Neural cell (in vitro differentiated cells): ENCODE data around the gene ANKLE1. TPM values are rescaled to one million over a fixed set of nuclear protein-coding genes. Genes with fewer than 3 reads are reported as not detected.

Experiments used
- H2AFZ ChIP-seq: fragments of 200-600, 300-800 bp; sonication (generic), shearing (Covaris generic); 2 replicates; pipeline ENCODE4 v1.6.0; 2014; ENCODE audit warnings: low read depth, mild to moderate bottlenecking, antibody characterized with exemption, low read length, moderate library complexity
- H3F3A ChIP-seq: fragments of 200-600 bp; shearing (Covaris generic); 2 replicates; pipeline ENCODE4 v1.6.1; 2016; ENCODE audit warnings: mild to moderate bottlenecking, moderate library complexity, mixed read lengths, antibody characterized with exemption, low read length; ENCODE audit not compliant: insufficient read depth, poor library complexity, severe bottlenecking
- H3K27ac ChIP-seq: fragments of 200-600, 300-800 bp; sonication (generic), shearing (Covaris generic); 2 replicates; pipeline ENCODE4 v1.5.1; 2014; ENCODE audit warnings: mild to moderate bottlenecking, low read length, moderate library complexity
- H3K27me3 ChIP-seq: fragments of 300-800, 200-600 bp; sonication (generic), shearing (Covaris generic); 2 replicates; pipeline ENCODE4 v1.6.0; 2014; ENCODE audit warnings: mild to moderate bottlenecking, low read depth, low read length, moderate library complexity; ENCODE audit not compliant: insufficient read depth
- H3K36me3 ChIP-seq: fragments of 300-800, 200-600 bp; sonication (generic), shearing (Covaris generic); 2 replicates; pipeline ENCODE4 v1.5.1; 2014; ENCODE audit warnings: mild to moderate bottlenecking, antibody characterized with exemption, low read length, moderate library complexity; ENCODE audit not compliant: insufficient read depth
- H3K4me2 ChIP-seq: fragments of 300-800, 200-600 bp; sonication (generic), shearing (Covaris generic); 2 replicates; pipeline ENCODE4 v1.6.0; 2014; ENCODE audit warnings: mild to moderate bottlenecking, low read length
- H3K4me3 ChIP-seq: fragments of 300-800, 200-600 bp; sonication (generic), shearing (Covaris generic); 2 replicates; pipeline ENCODE4 v1.5.1; 2014; ENCODE audit warnings: mild to moderate bottlenecking, low read length, moderate library complexity
- H3K79me2 ChIP-seq: fragments of 200-600 bp; shearing (Covaris generic); replicated peaks from 2 replicates; pipeline ENCODE4 v1.6.0; 2014; ENCODE audit warnings: mild to moderate bottlenecking, low read length, moderate library complexity; ENCODE audit not compliant: insufficient read depth
- H3K9ac ChIP-seq: fragments of 300-800, 200-600 bp; sonication (generic), shearing (Covaris generic); 2 replicates; pipeline ENCODE4 v1.6.1; 2016; ENCODE audit warnings: mild to moderate bottlenecking, low read length, mixed read lengths
- H3K9me2 ChIP-seq: fragments of 200-600 bp; shearing (Covaris generic); 2 replicates; pipeline ENCODE4 v1.6.1; 2016; ENCODE audit warnings: mild to moderate bottlenecking, low read length, mixed read lengths; ENCODE audit not compliant: insufficient read depth
- H3K9me3 ChIP-seq: fragments of 200-600, 300-800 bp; sonication (generic), shearing (Covaris generic); 2 replicates; pipeline ENCODE4 v1.6.1; 2016; ENCODE audit warnings: mild to moderate bottlenecking, mixed run types, low read length, moderate library complexity, mixed read lengths
- H4K20me1 ChIP-seq: fragments of 200-600 bp; shearing (Covaris generic); 2 replicates; pipeline ENCODE4 v1.6.1; 2016; ENCODE audit warnings: mild to moderate bottlenecking, mixed run types; ENCODE audit not compliant: insufficient read depth
- EP300 ChIP-seq: fragments of 450-650 bp; conservative IDR thresholded peaks from 2 replicates; pipeline ENCODE4 v1.6.1; 2014; ENCODE audit warnings: antibody characterized with exemption, mild to moderate bottlenecking, moderate library complexity; ENCODE audit not compliant: poor library complexity, severe bottlenecking
- EZH2 ChIP-seq: fragments of 200-600, 300-800 bp; shearing (Covaris generic), sonication (generic); IDR thresholded peaks from 2 replicates; pipeline ENCODE4 v1.6.1; 2014; ENCODE audit warnings: antibody characterized with exemption, low read length, borderline replicate concordance, mild to moderate bottlenecking; ENCODE audit not compliant: insufficient read depth, poor library complexity, severe bottlenecking
- MXI1 ChIP-seq: fragments of 450-650 bp; conservative IDR thresholded peaks from 2 replicates; pipeline ENCODE4 v1.6.1; 2014; ENCODE audit warnings: antibody characterized with exemption, mild to moderate bottlenecking; ENCODE audit not compliant: poor library complexity, severe bottlenecking
- POLR2AphosphoS5 ChIP-seq: IDR thresholded peaks from 2 replicates; pipeline ENCODE4 v1.6.1; 2012
- RAD21 ChIP-seq: fragments of 450-650 bp; conservative IDR thresholded peaks from 2 replicates; pipeline ENCODE4 v1.6.1; 2014; ENCODE audit warnings: antibody characterized with exemption, mild to moderate bottlenecking, moderate library complexity
- SMC3 ChIP-seq: fragments of 450-650 bp; conservative IDR thresholded peaks from 2 replicates; pipeline ENCODE4 v1.6.1; 2014; ENCODE audit warnings: antibody characterized with exemption, mild to moderate bottlenecking, moderate library complexity; ENCODE audit not compliant: poor library complexity
- TAF1 ChIP-seq: IDR thresholded peaks from 2 replicates; pipeline ENCODE4 v1.6.1; 2012; ENCODE audit warnings: low read depth
- polyA plus RNA-seq: library from polyadenylated mRNA; depleted of rRNA; stranded (reverse); fragments of >200 nt; gene quantifications from 2 replicates; pipeline ENCODE4 v1.2.3, GENCODE V29; 2014
- TF ChIP-seq, protein P1 (sequence below): fragments of 450-650 bp; IDR thresholded peaks from 2 replicates; pipeline ENCODE4 v1.5.1; 2014; ENCODE audit warnings: antibody characterized with exemption, mild to moderate bottlenecking, moderate library complexity; ENCODE audit not compliant: poor library complexity, severe bottlenecking
- TF ChIP-seq, protein P2 (sequence below): IDR thresholded peaks from 2 replicates; pipeline ENCODE4 v1.6.1; 2012; ENCODE audit warnings: borderline replicate concordance

The ANKLE1 gene
- polyA plus RNA-seq, 1 donor from 2014 or later, result 9.3 TPM

DNA sequence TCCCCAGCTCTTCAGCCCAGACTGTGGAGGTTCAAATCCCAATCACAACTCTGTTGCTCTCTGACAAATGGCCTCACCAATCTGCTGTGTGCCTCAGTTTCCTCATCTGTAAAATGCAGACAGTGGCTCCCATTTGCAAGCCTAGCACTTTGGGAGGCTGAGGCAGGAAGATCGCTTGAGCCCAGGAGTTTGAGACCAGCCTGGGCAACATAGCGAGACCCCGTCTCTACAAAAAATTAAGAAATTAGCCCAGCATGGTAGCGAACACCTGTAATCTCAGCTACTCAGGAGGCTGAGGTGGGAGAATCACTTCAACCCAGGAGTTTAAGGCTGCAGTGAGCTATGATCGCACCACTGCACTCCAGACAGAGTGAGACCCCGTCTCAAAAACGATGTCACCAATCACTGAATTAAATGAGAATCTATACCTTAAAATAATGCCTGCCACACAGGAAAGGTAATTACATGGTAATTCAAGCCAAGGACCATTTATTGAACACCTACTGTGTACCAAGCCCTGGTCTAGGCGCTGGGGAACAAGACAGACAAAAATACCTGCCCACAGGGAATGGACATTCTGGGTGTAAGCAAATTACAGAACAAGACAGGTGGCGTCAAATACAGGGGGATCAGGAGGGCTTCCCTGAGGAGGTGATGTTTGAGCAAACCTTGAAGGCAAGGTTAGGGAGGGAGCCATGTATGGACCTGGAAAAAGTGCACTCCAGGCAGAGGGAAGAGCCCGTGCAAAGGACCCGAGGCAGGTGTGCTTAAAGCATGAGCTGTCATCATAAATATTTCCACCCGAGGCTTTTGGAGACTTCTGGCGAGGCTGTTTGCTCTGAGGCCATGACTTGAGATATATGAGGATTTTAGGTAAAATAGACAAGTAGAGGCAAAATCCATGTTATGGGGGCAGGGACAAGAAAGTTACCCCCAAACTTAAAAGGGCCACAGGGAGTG is 43.7 kb upstream of the ANKLE1 start:
- Histone ChIP-seq H3K27ac (no peak overlapping the region), H3K27me3 (no peaks in the 10 kb centered on the region), H3F3A (no peaks in the 10 kb centered on the region), H3K9me2 (no peaks in the 10 kb centered on the region), H3K9ac (no peak overlapping the region), H3K4me3 (no peak overlapping the region), H3K4me2 (no peak overlapping the region), H3K9me3 (no peaks in the 10 kb centered on the region), H3K36me3 (no peaks in the 10 kb centered on the region), H2AFZ (no peak overlapping the region), H3K79me2 (peaks cover 3% of the 10 kb centered on the region), H4K20me1 (no peaks in the 10 kb centered on the region)
- no peak for TF ChIP-seq EZH2
- TF ChIP-seq, protein P1, sequence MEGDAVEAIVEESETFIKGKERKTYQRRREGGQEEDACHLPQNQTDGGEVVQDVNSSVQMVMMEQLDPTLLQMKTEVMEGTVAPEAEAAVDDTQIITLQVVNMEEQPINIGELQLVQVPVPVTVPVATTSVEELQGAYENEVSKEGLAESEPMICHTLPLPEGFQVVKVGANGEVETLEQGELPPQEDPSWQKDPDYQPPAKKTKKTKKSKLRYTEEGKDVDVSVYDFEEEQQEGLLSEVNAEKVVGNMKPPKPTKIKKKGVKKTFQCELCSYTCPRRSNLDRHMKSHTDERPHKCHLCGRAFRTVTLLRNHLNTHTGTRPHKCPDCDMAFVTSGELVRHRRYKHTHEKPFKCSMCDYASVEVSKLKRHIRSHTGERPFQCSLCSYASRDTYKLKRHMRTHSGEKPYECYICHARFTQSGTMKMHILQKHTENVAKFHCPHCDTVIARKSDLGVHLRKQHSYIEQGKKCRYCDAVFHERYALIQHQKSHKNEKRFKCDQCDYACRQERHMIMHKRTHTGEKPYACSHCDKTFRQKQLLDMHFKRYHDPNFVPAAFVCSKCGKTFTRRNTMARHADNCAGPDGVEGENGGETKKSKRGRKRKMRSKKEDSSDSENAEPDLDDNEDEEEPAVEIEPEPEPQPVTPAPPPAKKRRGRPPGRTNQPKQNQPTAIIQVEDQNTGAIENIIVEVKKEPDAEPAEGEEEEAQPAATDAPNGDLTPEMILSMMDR, result no peak
- TF ChIP-seq, protein P2, sequence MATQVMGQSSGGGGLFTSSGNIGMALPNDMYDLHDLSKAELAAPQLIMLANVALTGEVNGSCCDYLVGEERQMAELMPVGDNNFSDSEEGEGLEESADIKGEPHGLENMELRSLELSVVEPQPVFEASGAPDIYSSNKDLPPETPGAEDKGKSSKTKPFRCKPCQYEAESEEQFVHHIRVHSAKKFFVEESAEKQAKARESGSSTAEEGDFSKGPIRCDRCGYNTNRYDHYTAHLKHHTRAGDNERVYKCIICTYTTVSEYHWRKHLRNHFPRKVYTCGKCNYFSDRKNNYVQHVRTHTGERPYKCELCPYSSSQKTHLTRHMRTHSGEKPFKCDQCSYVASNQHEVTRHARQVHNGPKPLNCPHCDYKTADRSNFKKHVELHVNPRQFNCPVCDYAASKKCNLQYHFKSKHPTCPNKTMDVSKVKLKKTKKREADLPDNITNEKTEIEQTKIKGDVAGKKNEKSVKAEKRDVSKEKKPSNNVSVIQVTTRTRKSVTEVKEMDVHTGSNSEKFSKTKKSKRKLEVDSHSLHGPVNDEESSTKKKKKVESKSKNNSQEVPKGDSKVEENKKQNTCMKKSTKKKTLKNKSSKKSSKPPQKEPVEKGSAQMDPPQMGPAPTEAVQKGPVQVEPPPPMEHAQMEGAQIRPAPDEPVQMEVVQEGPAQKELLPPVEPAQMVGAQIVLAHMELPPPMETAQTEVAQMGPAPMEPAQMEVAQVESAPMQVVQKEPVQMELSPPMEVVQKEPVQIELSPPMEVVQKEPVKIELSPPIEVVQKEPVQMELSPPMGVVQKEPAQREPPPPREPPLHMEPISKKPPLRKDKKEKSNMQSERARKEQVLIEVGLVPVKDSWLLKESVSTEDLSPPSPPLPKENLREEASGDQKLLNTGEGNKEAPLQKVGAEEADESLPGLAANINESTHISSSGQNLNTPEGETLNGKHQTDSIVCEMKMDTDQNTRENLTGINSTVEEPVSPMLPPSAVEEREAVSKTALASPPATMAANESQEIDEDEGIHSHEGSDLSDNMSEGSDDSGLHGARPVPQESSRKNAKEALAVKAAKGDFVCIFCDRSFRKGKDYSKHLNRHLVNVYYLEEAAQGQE, result no peak
- TF ChIP-seq RAD21, result no peak
- TF ChIP-seq POLR2AphosphoS5, result no peak
- no peak for TF ChIP-seq MXI1
- no peak for TF ChIP-seq SMC3
- no peak for TF ChIP-seq EP300
- TF ChIP-seq TAF1, result no peak

DNA sequence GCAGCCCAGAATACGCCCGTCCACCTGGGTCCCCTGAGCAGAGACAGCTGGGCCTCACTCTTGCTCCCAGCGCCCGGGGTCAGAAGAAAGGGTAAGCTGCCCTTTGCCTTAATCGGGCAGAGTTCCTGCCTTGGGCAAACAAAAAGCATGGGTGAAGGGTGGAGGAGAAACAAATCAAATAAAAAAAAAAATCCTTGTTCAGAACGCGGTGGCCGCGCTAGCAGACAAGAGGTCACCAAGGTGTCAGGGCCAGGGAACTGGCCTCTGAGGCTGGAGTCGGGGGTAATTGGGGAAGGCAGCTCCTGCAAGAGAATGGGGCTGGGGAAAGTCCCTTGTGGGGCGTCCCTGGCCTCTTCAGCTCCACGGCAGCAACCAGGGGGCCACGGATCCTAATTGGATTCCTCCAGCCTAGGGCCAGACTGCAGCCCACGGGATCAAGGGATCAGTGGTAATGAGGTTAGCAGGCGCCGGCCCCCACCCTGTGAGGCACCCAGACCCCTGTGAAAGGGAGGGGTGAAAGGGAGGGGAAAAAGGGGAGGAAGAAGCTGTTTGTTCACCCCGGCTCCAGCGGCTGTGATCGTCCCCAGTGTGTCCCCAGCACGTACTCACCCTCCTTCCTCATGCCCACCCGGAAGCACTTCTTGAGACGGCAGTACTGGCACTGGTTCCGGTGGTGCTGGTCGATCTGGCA is 41.5 kb upstream of the ANKLE1 start:
- H3F3A ChIP-seq, result no peaks in the 10 kb centered on the region
- no peaks in the 10 kb centered on the region for H3K9me2 ChIP-seq
- no peak overlapping the region for H3K27ac ChIP-seq
- no peaks in the 10 kb centered on the region for H3K27me3 ChIP-seq
- no peak for TF ChIP-seq POLR2AphosphoS5
- TF ChIP-seq EP300, result no peak
- no peak for TF ChIP-seq RAD21
- no peak for TF ChIP-seq SMC3
- TF ChIP-seq, protein P1, result no peak
- TF ChIP-seq MXI1, result no peak
- no peak for TF ChIP-seq TAF1
- no peak for TF ChIP-seq EZH2
- TF ChIP-seq, protein P2, result no peak
- H2AFZ ChIP-seq, result no peak overlapping the region
- no peak overlapping the region for H3K9ac ChIP-seq
- no peaks in the 10 kb centered on the region for H3K79me2 ChIP-seq
- no peaks in the 10 kb centered on the region for H3K36me3 ChIP-seq
- H3K4me3 ChIP-seq, result no peak overlapping the region
- H3K9me3 ChIP-seq, result no peaks in the 10 kb centered on the region
- H3K4me2 ChIP-seq, result no peak overlapping the region
- no peaks in the 10 kb centered on the region for H4K20me1 ChIP-seq
